GM20431 (cell line): ENCODE results near the gene ZYX.

Experiments used
- in situ Hi-C: fragments of 300-500 bp; cut with MseI, MboI; formaldehyde crosslinking; loops from one replicate; pipeline ENCODE4 v1.15.0; 2020; ENCODE audit warnings: low sequenced_read_pairs; ENCODE audit not compliant: unreplicated experiment

ZYX gene

DNA sequence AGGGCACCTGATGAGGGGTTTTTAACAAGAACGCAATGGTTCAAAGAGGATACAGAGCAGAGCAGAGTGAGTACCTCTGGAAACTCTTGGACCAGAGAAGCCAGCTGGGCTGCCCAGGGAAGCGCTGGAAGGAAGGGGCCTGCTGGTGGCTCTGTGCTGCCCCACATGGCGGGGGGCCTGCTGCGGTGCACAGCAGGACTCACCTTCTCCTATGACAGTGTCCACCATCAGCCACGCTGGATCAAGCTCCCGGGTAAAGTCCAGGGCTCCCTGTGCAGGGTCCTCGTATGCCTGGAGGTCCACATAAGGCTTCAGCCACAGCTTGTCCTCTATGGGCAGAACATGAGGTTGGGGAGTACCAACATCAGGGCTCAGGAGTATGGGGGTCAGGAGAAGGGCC is 15.0 kb downstream of the ZYX start:
- in situ Hi-C loops, result no loop called here

DNA sequence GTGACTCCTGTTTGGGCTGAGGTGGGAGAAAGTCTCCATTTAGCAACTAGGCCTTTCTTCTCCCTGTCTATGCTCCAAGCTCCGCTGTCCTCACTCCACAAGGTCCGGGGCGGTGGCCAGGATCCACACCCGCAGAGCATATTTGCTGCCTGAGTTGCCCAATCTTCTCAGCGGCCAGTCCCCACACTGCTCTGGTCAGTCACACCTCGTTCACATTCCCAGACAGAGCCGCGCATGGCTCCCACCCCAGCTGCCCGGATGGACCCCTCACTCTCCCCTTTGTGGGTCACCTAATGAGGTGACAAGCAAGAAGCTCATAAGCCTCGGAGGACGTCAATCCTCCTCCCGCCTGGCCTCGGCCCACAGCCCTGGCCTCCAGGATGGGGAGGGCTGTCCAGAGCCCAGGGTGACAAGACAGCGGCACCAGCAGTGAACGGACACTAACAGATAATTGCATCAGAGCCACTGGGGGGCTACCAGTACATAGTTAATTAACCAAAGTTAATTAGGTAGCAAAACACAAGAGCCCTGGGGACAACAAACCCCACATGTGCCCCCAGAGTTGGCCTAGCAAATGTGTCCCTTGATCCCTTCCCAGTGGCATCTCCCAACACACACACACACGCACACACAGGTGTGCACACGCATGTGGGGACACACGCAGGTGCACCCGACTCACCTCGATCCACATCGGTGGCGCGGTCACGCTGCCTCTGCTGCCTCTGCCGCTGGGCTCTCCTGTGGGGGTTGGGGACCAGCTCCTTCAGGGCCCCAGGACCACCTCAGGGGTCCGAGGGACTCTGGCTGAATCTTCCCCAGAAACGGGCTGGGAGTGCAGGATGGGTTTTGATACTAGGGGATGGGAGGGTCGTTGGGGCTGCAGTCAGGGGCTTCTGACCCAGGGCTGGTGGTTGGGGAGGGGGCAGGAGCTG is 15.7 kb downstream of the ZYX start:
- in situ Hi-C loops, result no loop called here

GRCh38 chr7:143397710-143398530 is 16.8 kb downstream of the ZYX start:
- in situ Hi-C loops, result no loop called here

DNA sequence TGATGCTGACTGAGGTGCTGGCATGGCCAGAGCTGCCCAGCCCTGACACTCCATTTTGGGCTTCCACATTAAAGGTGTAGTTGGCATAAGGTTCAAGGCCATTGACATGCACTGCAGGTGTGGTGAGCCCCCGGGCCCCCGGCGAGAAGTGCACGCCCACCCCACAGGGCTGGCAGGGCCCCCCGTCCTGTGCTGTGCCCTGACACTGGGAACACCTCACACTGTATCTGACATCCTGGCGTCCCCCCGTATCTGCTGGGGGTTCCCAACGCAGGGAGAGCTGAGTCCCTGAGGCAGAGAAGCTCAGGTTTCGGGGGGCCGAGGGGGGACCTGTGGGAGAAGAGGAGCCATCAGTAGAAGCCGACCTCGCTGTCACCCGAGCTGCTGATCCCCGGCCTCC is 17.5 kb downstream of the ZYX start:
- in situ Hi-C loops, result no loop called here

GRCh38 chr7:143399151-143399550 is 18.0 kb downstream of the ZYX start:
- in situ Hi-C loops, result no loop called here

DNA sequence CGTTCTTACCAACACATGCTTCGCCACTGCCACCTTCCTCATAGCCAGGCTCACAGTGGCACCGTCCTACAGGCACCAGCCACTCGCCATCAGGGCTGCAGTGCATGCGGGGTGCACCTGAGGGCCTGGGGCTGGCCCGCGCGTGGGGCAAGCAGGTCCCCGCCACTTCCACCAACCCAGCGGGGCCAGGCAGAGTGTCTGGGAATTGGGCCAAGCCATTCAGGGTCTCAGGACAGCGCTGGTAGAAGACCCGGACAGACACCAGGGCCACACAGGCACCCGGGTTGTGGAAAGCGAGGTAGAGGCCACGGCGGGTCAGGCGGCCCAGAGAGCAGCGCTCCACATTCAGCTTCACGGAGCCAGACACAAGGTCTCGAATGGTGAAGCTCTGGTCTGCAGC is 18.5 kb downstream of the ZYX start:
- in situ Hi-C loops, result loop anchor here (25.0 kb wide), 1 partner anchor 162 kb away; no protein-coding TSS in a partner anchor

GRCh38 chr7:143401265-143401664 is 20.1 kb downstream of the ZYX start:
- in situ Hi-C loops, result loop anchor here (25.0 kb wide), 1 partner anchor 164 kb away; no protein-coding TSS in a partner anchor

- in situ Hi-C loops, result loop anchor here (25.0 kb wide), 1 partner anchor 165 kb away; no protein-coding TSS in a partner anchor
These were observed 21.1 kb downstream of the ZYX start for GRCh38 chr7:143402233-143402632.

GRCh38 chr7:143405173-143406001 is 24.2 kb downstream of the ZYX start:
- in situ Hi-C loops, result loop anchor here (25.0 kb wide), 1 partner anchor 168 kb away; no protein-coding TSS in a partner anchor

- in situ Hi-C loops, result loop anchor here (25.0 kb wide), 1 partner anchor 169 kb away; no protein-coding TSS in a partner anchor
These were observed 24.8 kb downstream of the ZYX start for GRCh38 chr7:143406002-143406357.

GRCh38 chr7:143407287-143408251 is 26.4 kb downstream of the ZYX start:
- in situ Hi-C loops, result loop anchor here (25.0 kb wide), 1 partner anchor 170 kb away; no protein-coding TSS in a partner anchor

DNA sequence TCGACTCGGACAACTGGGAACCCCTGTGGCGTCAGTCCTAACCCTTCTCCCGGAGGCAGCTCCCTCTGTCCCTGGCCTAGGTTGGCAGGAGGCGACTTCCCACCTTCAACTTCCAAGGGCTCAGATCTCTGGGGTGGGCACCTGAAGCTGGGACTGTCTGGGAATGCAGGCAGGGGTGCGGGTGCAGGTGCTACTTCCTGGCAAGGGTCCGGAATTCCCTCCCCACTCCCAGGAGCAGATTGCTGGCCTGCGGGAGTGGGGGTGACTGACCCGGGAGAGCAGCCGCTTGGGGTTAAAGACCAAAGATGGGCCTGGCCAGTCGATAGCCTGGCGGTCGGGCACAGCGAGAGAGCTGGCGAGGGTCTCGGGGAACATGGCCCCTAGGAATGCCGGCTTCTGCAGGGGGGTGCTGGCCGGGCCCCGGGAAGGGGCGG is 27.1 kb downstream of the ZYX start:
- in situ Hi-C loops, result loop anchor here (25.0 kb wide), 1 partner anchor 171 kb away; no protein-coding TSS in a partner anchor

- in situ Hi-C loops, result loop anchor here (25.0 kb wide), 1 partner anchor 172 kb away; no protein-coding TSS in a partner anchor
These were observed 27.8 kb downstream of the ZYX start, which contains the start of gene EPHA1 for GRCh38 chr7:143408686-143409561. Gene EPHA1 (minus strand): TSS chr7:143408856. CDS start chr7:143408805, 51 bp downstream.

DNA sequence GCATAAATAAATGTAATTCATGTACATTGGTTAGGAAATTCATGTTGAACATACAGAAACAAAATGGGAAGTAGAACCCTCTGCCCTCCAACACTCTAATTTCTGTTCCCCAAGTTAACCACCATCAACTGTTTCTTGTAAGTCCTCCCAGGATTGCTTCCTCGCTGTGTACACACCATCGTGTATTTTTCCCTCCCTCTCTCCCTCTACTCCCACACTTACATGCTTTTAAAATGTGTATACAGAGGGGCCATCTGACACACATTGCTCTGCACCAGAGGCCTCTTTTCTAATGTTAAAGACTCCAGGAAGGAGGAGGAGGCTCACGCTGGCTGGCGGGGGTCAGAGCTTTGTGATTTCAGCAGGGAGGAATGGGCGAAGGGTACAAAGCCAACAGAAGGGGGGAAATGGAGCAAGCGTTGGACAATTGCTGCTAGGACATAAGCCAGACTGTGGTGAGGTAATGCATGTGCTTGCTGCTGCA is 29.4 kb downstream of the ZYX start:
- in situ Hi-C loops, result loop anchor here (25.0 kb wide), 1 partner anchor 173 kb away; no protein-coding TSS in a partner anchor

- in situ Hi-C loops, result loop anchor here (25.0 kb wide), 1 partner anchor 175 kb away; no protein-coding TSS in a partner anchor
These were observed 31.0 kb downstream of the ZYX start for GRCh38 chr7:143411976-143412708.

DNA sequence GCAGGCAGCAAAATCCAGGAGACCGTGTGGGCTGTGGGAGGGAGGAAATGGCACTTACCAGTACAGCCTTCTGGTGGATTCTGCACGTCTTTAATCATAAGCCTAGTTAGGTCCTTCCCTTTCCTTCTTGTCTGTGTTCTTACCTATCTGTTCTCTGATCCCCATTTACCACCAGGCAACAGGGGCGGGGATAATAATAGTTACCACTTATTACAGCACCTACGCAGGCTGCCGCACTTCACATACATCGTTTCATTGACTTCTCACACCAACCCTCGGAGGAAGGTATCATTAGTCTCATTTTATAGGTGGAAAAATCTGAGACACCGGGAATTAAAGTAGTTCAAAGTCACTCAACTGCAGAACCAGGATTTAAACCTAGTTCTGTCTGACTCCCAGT is 32.0 kb downstream of the ZYX start:
- in situ Hi-C loops, result loop anchor here (25.0 kb wide), 1 partner anchor 176 kb away; no protein-coding TSS in a partner anchor
